ENCODE results near the gene LRTM2. TPM values are rescaled to one million over a fixed set of nuclear protein-coding genes. Genes with fewer than 3 reads are reported as not detected.

Gene LRTM2
- total RNA-seq, 1 donor from 2014 or later, result not detected

DNA sequence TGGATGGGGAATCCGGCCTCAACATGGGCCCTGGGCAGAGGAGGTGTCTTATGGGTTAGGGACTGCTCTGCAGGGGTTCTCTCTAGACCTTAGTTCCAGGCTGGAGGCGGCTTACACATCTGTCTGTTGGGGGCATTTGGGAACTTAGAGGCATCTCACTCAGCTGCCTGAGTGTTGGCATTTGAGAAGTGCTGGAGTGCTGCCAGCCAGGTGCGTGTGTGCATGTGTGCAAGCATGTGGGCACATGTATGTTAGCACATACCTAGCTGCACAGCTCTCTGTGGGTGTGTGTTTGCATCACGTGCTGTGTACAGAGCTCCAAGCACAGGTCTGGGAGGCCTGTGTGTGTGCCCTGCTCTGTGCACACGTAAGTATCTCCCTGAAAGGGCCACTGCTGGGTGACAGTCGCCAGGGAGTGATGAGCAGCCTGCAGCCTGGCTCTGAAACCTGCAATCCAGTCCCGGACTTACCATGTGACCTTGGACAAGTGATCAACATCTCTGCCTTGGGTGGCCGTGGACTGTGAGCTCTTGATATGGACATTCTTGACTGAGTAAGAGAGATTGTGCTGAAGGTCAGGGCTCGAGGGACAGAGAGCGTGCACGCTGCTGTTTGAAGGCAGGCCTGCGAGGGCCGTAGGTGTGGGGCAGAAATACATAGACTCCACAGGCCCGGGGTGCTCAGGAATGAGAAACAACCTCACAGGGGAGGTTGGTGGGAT, 5.2 kb downstream of the LRTM2 start:
- no peaks in the 10 kb centered on the region for H3K9me3 Mint-ChIP-seq
- Histone ChIP-seq H3K36me3 (no peaks in the 10 kb centered on the region), H2AFZ (replicated peaks) (no peak overlapping the region), H3K27me3 (peaks cover 32% of the 10 kb centered on the region), H3K4me3 (no peak overlapping the region), H3K9me3 (ENCODE audit: low read depth) (no peaks in the 10 kb centered on the region), H3K79me2 (ENCODE audit: low read depth) (no peaks in the 10 kb centered on the region), H4K20me1 (ENCODE audit: low read depth) (peaks cover 8% of the 10 kb centered on the region), H3K4me1 (peaks cover 14% of the 10 kb centered on the region), H3K4me2 (no peak overlapping the region), H3K27ac (no peak overlapping the region), H3K9ac (no peak overlapping the region), H3F3A (ENCODE audit: low read depth) (no peaks in the 10 kb centered on the region)
- TF ChIP-seq EZH2phosphoT487 (IDR thresholded peaks at IDR 0.05) (no peak), EZH2 (IDR thresholded peaks at IDR 0.05) (no peak)
- TF ChIP-seq, protein P1, sequence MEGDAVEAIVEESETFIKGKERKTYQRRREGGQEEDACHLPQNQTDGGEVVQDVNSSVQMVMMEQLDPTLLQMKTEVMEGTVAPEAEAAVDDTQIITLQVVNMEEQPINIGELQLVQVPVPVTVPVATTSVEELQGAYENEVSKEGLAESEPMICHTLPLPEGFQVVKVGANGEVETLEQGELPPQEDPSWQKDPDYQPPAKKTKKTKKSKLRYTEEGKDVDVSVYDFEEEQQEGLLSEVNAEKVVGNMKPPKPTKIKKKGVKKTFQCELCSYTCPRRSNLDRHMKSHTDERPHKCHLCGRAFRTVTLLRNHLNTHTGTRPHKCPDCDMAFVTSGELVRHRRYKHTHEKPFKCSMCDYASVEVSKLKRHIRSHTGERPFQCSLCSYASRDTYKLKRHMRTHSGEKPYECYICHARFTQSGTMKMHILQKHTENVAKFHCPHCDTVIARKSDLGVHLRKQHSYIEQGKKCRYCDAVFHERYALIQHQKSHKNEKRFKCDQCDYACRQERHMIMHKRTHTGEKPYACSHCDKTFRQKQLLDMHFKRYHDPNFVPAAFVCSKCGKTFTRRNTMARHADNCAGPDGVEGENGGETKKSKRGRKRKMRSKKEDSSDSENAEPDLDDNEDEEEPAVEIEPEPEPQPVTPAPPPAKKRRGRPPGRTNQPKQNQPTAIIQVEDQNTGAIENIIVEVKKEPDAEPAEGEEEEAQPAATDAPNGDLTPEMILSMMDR (IDR thresholded peaks at IDR 0.05), result no peak
- no peaks in the 10 kb centered on the region for H3K36me3 Mint-ChIP-seq
- DNase-seq (ENCODE audit: low spot score), result no peak
- H3K27ac Mint-ChIP-seq, result peak overlapping the region; percentile 74
- peaks cover 20% of the 10 kb centered on the region for H3K4me1 Mint-ChIP-seq
- peaks cover 36% of the 10 kb centered on the region for H3K27me3 Mint-ChIP-seq (ENCODE audit: insufficient read depth, low read depth)
- H3K4me3 Mint-ChIP-seq, result peak overlapping the region; percentile 12

DNA sequence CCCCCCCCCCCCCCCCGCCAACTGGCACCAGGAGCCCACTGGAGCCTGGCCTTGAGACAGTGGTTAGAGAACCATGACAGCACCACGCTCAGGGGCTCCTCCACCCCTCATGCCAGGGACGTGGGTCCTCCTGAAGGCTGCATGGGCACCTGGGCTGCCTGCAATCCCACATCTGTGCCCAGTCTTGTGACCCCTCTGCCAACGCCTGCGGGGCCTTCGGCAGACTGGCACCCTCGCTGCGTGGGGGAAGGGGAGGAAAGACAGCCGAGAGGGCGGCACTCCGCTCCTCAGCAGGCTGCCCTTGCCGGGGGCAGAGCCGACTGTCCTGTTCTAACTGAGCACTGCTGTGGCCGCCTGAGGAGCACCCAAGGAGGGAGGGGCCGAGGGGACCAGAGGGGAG, 6.0 kb downstream of the LRTM2 start:
- Histone ChIP-seq H3K9me3 (ENCODE audit: low read depth) (no peaks in the 10 kb centered on the region), H3K4me1 (peaks cover 13% of the 10 kb centered on the region), H3F3A (ENCODE audit: low read depth) (no peaks in the 10 kb centered on the region), H3K36me3 (no peaks in the 10 kb centered on the region), H3K27me3 (peaks cover 27% of the 10 kb centered on the region), H3K27ac (no peak overlapping the region), H3K79me2 (ENCODE audit: low read depth) (no peaks in the 10 kb centered on the region), H3K4me3 (no peak overlapping the region), H4K20me1 (ENCODE audit: low read depth) (peaks cover 14% of the 10 kb centered on the region), H2AFZ (replicated peaks) (no peak overlapping the region), H3K9ac (no peak overlapping the region), H3K4me2 (no peak overlapping the region)
- DNase-seq (ENCODE audit: low spot score), result no peak
- TF ChIP-seq EZH2phosphoT487 (IDR thresholded peaks at IDR 0.05) (no peak), EZH2 (IDR thresholded peaks at IDR 0.05) (no peak)
- TF ChIP-seq, protein P1 (IDR thresholded peaks at IDR 0.05), result no peak
- Mint-ChIP-seq H3K27ac (no peak overlapping the region), H3K27me3 (ENCODE audit: insufficient read depth, low read depth) (peaks cover 35% of the 10 kb centered on the region), H3K36me3 (no peaks in the 10 kb centered on the region), H3K4me1 (peaks cover 17% of the 10 kb centered on the region), H3K4me3 (no peak overlapping the region), H3K9me3 (no peaks in the 10 kb centered on the region)

DNA sequence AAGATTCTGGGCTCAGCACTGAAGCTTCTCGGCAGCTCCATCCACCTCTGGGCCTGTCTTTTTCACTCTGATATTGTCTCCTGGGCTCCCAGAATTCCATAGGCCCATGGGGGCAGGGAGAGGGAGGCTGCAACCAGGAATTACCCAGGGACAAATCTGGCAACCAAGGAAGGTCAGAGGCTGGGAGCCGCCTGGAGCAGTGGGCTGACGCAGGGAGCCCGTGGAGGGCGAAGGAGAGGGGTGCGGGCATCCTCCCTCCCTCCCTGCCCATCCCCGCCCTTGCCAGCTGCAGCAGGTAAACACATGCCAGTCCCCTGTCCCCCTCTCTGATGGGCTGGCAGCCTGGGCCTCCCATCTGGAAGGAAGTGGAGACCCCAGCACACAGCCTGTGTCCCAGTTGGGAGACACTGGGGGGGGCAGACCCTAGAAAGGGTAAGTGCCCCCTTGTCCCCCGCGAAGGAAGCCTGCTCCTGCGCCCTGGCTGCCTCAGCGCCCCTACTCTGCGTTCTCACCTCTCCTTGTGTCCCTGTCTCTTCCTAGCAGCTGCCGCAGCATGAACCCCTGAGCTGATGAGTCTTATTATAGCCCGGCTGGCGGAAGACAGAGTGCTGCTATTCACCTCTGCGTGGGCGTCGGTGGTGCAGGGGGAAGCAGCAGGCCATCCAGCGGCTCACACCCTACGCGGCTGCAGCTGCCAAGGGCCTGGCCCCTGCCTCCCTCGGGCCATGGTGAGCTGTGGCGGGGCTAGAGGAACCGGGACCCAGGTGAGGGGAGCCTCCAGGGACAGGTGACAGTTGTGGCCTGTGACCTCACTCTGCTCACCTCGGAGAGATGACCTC, 6.7 kb downstream of the LRTM2 start:
- Mint-ChIP-seq H3K27ac (no peak overlapping the region), H3K36me3 (no peaks in the 10 kb centered on the region), H3K4me1 (peaks cover 14% of the 10 kb centered on the region), H3K27me3 (ENCODE audit: insufficient read depth, low read depth) (peaks cover 35% of the 10 kb centered on the region), H3K4me3 (no peak overlapping the region), H3K9me3 (no peaks in the 10 kb centered on the region)
- Histone ChIP-seq H3K27me3 (peaks cover 27% of the 10 kb centered on the region), H4K20me1 (ENCODE audit: low read depth) (peaks cover 21% of the 10 kb centered on the region), H3K4me2 (no peak overlapping the region), H3K27ac (no peak overlapping the region), H3K9me3 (ENCODE audit: low read depth) (no peaks in the 10 kb centered on the region), H3K79me2 (ENCODE audit: low read depth) (no peaks in the 10 kb centered on the region), H3K4me1 (peaks cover 8% of the 10 kb centered on the region), H3K36me3 (no peaks in the 10 kb centered on the region), H3K9ac (no peak overlapping the region), H3K4me3 (no peak overlapping the region), H2AFZ (replicated peaks) (no peak overlapping the region), H3F3A (ENCODE audit: low read depth) (no peaks in the 10 kb centered on the region)
- TF ChIP-seq, protein P1 (IDR thresholded peaks at IDR 0.05), result no peak
- no peak for TF ChIP-seq EZH2phosphoT487 (IDR thresholded peaks at IDR 0.05)
- no peak for TF ChIP-seq EZH2 (IDR thresholded peaks at IDR 0.05)
- no peak for DNase-seq (ENCODE audit: low spot score)
